HCT116 (cell line): Measurements from ENCODE around the gene IL21R. TPM values are rescaled to one million over a fixed set of nuclear protein-coding genes. Genes with fewer than 3 reads are reported as not detected.

Source experiments
- ATAC-seq: fragments of 200-7000 bp; cut with Tn5 transposase; 2 replicates; pipeline ENCODE4 v1.9.1; 2020; ENCODE audit warnings: mild to moderate bottlenecking, moderate library complexity
- BruUV-seq: library from RNA; stranded (reverse); fragments of 400-500 nt; replicated peaks from 2 replicates; lab custom pipeline; 2021; lab: Mats Ljungman, UMichigan
- CTCF ChIA-PET: fragments of 300-600 bp; sonication (Branson Sonifier 250); formaldehyde crosslinking; loops from one replicate; lab custom pipeline; 2021; ENCODE audit warnings: antibody characterized with exemption; lab: Charles Lee
- POLR2A ChIA-PET: fragments of 300-600, 350-600 bp; sonication (Branson Sonifier 250); formaldehyde crosslinking; loops from one replicate; lab custom pipeline; 2021; ENCODE audit warnings: antibody characterized with exemption; lab: Charles Lee
- RAD21 ChIA-PET, 2 experiments: fragments of 300-600 bp; sonication (Branson Sonifier 250); formaldehyde crosslinking; loops; one replicate each; lab custom pipeline; 2023; ENCODE audit warnings: low total read pairs in 2 of 2; ENCODE audit not compliant: uncharacterized antibody in 2 of 2, unreplicated experiment in 2 of 2, low non-redundant PET in 1 of 2; lab: Charles Lee
- DNase-seq: peaks from one replicate; pipeline ENCODE4 v3.0.0-alpha.2; 2010; ENCODE audit warnings: low read depth, low spot score
- H2AFZ ChIP-seq: fragments of 200-600 bp; shearing (Covaris generic), sonication (generic); 2 replicates; pipeline ENCODE4 v1.6.1; 2017; ENCODE audit warnings: low read depth, mixed run types, mixed read lengths, antibody characterized with exemption, low read length; ENCODE audit not compliant: poor library complexity, severe bottlenecking
- H3K27ac ChIP-seq: 2 replicates; pipeline ENCODE4 v1.5.1; 2012; ENCODE audit warnings: low read depth, low read length
- H3K27me3 ChIP-seq: fragments of 200-600 bp; sonication (generic); 2 replicates; pipeline ENCODE4 v1.6.1; 2016; ENCODE audit warnings: mixed run types, low read length, mixed read lengths; ENCODE audit not compliant: insufficient read depth
- H3K36me3 ChIP-seq, 2 experiments: fragments of 200-500 bp in 1 of 2; fragments of 200-600 bp in 1 of 2; sonication (Bioruptor generic) in 1 of 2; sonication (generic) in 1 of 2; 2 replicates each; pipeline versions ENCODE4 v1.5.1 to v1.6.1; 2014 to 2016; ENCODE audit warnings: low read length in 2 of 2, inconsistent platforms in 1 of 2, mixed read lengths in 1 of 2, mixed run types in 1 of 2; ENCODE audit not compliant: insufficient read depth in 2 of 2, control insufficient read depth in 1 of 2
- H3K4me1 ChIP-seq, 2 experiments: fragments of 200-600 bp in 1 of 2; sonication (generic) in 1 of 2; 2 replicates each; pipeline versions ENCODE4 v1.5.1 to v1.6.1; 2012 to 2017; ENCODE audit warnings: low read length in 2 of 2, inconsistent platforms in 1 of 2, mild to moderate bottlenecking in 1 of 2, mixed read lengths in 1 of 2, mixed run types in 1 of 2, moderate library complexity in 1 of 2; ENCODE audit not compliant: insufficient read depth in 2 of 2, control insufficient read depth in 1 of 2
- H3K4me2 ChIP-seq: fragments of 200-600 bp; sonication (generic); 2 replicates; pipeline ENCODE4 v1.6.1; 2017; ENCODE audit warnings: mixed run types, low read length, mixed read lengths
- H3K4me3 ChIP-seq, 2 experiments: fragments of 200-600 bp in 1 of 2; sonication (generic) in 1 of 2; replicated peaks in 1 of 2; 2 replicates each; pipeline ENCODE4 v1.5.1; 2011 to 2016; ENCODE audit warnings: low read length in 2 of 2, control low read depth in 1 of 2, low read depth in 1 of 2, mild to moderate bottlenecking in 1 of 2, mixed read lengths in 1 of 2, mixed run types in 1 of 2
- H3K79me2 ChIP-seq: fragments of 200-600 bp; sonication (generic); 2 replicates; pipeline ENCODE4 v1.6.1; 2017; ENCODE audit warnings: mild to moderate bottlenecking, mixed run types, low read length, moderate library complexity, mixed read lengths; ENCODE audit not compliant: insufficient read depth
- H3K9ac ChIP-seq: fragments of 200-600 bp; sonication (generic); 2 replicates; pipeline ENCODE4 v1.6.1; 2016; ENCODE audit warnings: low read length, mixed read lengths
- H3K9me2 ChIP-seq: fragments of 200-600 bp; sonication (generic), shearing (Covaris generic); 2 replicates; pipeline ENCODE4 v1.6.1; 2017; ENCODE audit warnings: mixed run types, mild to moderate bottlenecking, moderate library complexity; ENCODE audit not compliant: insufficient read depth
- H3K9me3 ChIP-seq, 2 experiments: fragments of 200-500 bp in 1 of 2; fragments of 200-600 bp in 1 of 2; sonication (Bioruptor generic) in 1 of 2; sonication (generic) in 1 of 2; 2 replicates each; pipeline ENCODE4 v1.6.1; 2014 to 2017; ENCODE audit warnings: low read length in 2 of 2, mixed read lengths in 2 of 2, inconsistent platforms in 1 of 2, low read depth in 1 of 2, mild to moderate bottlenecking in 1 of 2, mixed run types in 1 of 2, moderate library complexity in 1 of 2; ENCODE audit not compliant: control insufficient read depth in 1 of 2, insufficient read depth in 1 of 2
- H4K20me1 ChIP-seq: fragments of 200-600 bp; sonication (generic), shearing (Covaris generic); 2 replicates; pipeline ENCODE4 v1.6.1; 2017; ENCODE audit warnings: mixed run types, mild to moderate bottlenecking, moderate library complexity; ENCODE audit not compliant: insufficient read depth
- CBX3 ChIP-seq: IDR thresholded peaks from 2 replicates; pipeline ENCODE4 v1.6.1; 2012; ENCODE audit warnings: low read depth
- CEBPB ChIP-seq: IDR thresholded peaks from 2 replicates; pipeline ENCODE4 v1.6.1; 2012; ENCODE audit warnings: low read depth
- EGR1 ChIP-seq: IDR thresholded peaks from 2 replicates; pipeline ENCODE4 v1.6.1; 2012; ENCODE audit warnings: low read depth
- ELF1 ChIP-seq: IDR thresholded peaks from 2 replicates; pipeline ENCODE4 v1.6.1; 2012; ENCODE audit warnings: low read depth, borderline replicate concordance
- EZH2 ChIP-seq: fragments of 200-600 bp; sonication (generic); IDR thresholded peaks from 2 replicates; pipeline ENCODE4 v1.6.1; 2017; ENCODE audit warnings: antibody characterized with exemption, mixed run types
- EZH2phosphoT487 ChIP-seq: fragments of 200-600 bp; IDR thresholded peaks from 2 replicates; pipeline ENCODE4 v1.6.1; 2018; ENCODE audit warnings: antibody characterized with exemption, borderline replicate concordance
- FOSL1 ChIP-seq: IDR thresholded peaks from 2 replicates; pipeline ENCODE4 v1.6.1; 2012; ENCODE audit warnings: low read depth
- POLR2A ChIP-seq: IDR thresholded peaks from 2 replicates; pipeline ENCODE4 v1.7.0; 2011; ENCODE audit warnings: borderline replicate concordance; ENCODE audit not compliant: insufficient read depth, insufficient read length; ENCODE audit errors: extremely low read depth
- RAD21 ChIP-seq: IDR thresholded peaks from 2 replicates; pipeline ENCODE4 v1.6.1; 2012; ENCODE audit warnings: low read depth, mild to moderate bottlenecking
- SIN3A ChIP-seq: IDR thresholded peaks from 2 replicates; pipeline ENCODE4 v1.6.1; 2012; ENCODE audit warnings: low read depth
- SRF ChIP-seq: IDR thresholded peaks from 2 replicates; pipeline ENCODE4 v1.6.1; 2012; ENCODE audit warnings: low read depth
- TCF7L2 ChIP-seq: IDR thresholded peaks from 2 replicates; pipeline ENCODE4 v1.7.0; 2011; ENCODE audit warnings: borderline replicate concordance, inconsistent platforms; ENCODE audit not compliant: insufficient read depth, insufficient read length; ENCODE audit errors: extremely low read depth
- YY1 ChIP-seq: IDR thresholded peaks from 2 replicates; pipeline ENCODE4 v1.6.1; 2011; ENCODE audit warnings: low read length, low read depth, moderate library complexity, mild to moderate bottlenecking; ENCODE audit not compliant: insufficient replicate concordance; ENCODE audit errors: extremely low read depth
- ZFX ChIP-seq: fragments of 450-650 bp; IDR thresholded peaks from 2 replicates; pipeline ENCODE4 v1.6.1; 2017
- ZNF274 ChIP-seq: fragments of 200-500 bp; sonication (Bioruptor generic); IDR thresholded peaks from 2 replicates; pipeline ENCODE4 v1.6.1; 2014; ENCODE audit warnings: mild to moderate bottlenecking, low read depth, low read length, inconsistent platforms
- intact Hi-C: fragments of 100-400 bp; cut with micrococcal nuclease; formaldehyde crosslinking; loops from 2 replicates; pipeline ENCODE4 v1.10.0; 2022
- total RNA-seq: library from RNA; stranded (reverse); gene quantifications from one replicate; pipeline ENCODE4 v1.2.1, GENCODE V29; 2021; ENCODE audit not compliant: unreplicated experiment
- TF ChIP-seq, protein P1 (sequence below): IDR thresholded peaks from 2 replicates; pipeline ENCODE4 v1.6.1; 2011; ENCODE audit warnings: mild to moderate bottlenecking, low read length, moderate library complexity; ENCODE audit not compliant: insufficient replicate concordance; ENCODE audit errors: extremely low read depth
- TF ChIP-seq, protein P2 (sequence below), 3 experiments: fragments of 200-600 bp in 1 of 3; sonication (generic) in 1 of 3; IDR thresholded peaks in 2 of 3; conservative IDR thresholded peaks in 1 of 3; 2 replicates each; pipeline ENCODE4 v1.5.1; 2012 to 2017; ENCODE audit warnings: low read depth in 2 of 3, low read length in 2 of 3, antibody characterized with exemption in 1 of 3, borderline replicate concordance in 1 of 3, control low read depth in 1 of 3, mild to moderate bottlenecking in 1 of 3, mixed read lengths in 1 of 3, mixed run types in 1 of 3, moderate library complexity in 1 of 3; ENCODE audit not compliant: insufficient read depth in 1 of 3
- TF ChIP-seq, protein P3 (sequence below): IDR thresholded peaks from 2 replicates; pipeline ENCODE4 v1.6.1; 2012

Gene IL21R
- total RNA-seq, 1 experiment from 2014 or later: 1.2 TPM

DNA sequence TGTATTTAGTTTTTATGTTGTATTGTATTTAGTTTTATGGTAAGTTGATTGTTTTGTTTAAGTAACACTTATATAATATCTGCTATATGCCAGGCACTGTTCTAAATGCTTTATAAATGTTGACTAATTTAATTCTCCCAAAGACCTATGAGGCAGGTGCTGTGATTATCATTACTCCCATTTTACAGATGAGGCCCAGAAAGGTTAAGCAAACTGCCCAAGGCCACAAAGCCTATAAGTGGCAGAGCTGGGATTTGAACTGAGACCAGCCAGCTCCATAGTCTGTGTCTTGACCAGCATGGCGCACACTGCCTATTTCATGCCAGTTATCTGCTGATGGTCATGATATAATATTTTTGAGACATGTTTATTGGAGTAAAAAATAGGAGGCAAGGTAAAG is 24.0 kb downstream of the IL21R start:
- CTCF ChIA-PET: interaction anchor here (1.2 kb wide), 1 partner anchor 51 kb away, joined by 4 read pairs; no protein-coding TSS in a partner anchor
- Histone ChIP-seq H3K4me2 (peak overlapping the region; percentile 25; the same call in 1 of the 2 replicates), H4K20me1 (no peaks in the 10 kb centered on the region), H3K9ac (no peak overlapping the region), H3K4me3 (no peak overlapping the region), H3K9me3 (peaks cover 2 to 14% of the 10 kb centered on the region in 2 experiments; a peak in 1 of 4 replicates), H2AFZ (peak overlapping the region; percentile 63), H3K79me2 (no peaks in the 10 kb centered on the region), H3K9me2 (no peaks in the 10 kb centered on the region), H3K27me3 (no peaks in the 10 kb centered on the region), H3K4me1 (peaks cover 2 to 17% of the 10 kb centered on the region in 2 experiments; a peak in 3 of 4 replicates)
- POLR2A ChIA-PET: no interaction called here
- intact Hi-C loops: no loop called here
- no peak for DNase-seq
- RAD21 ChIA-PET: no interaction called here
- no TSS peak for BruUV-seq
- TF ChIP-seq, protein P1, sequence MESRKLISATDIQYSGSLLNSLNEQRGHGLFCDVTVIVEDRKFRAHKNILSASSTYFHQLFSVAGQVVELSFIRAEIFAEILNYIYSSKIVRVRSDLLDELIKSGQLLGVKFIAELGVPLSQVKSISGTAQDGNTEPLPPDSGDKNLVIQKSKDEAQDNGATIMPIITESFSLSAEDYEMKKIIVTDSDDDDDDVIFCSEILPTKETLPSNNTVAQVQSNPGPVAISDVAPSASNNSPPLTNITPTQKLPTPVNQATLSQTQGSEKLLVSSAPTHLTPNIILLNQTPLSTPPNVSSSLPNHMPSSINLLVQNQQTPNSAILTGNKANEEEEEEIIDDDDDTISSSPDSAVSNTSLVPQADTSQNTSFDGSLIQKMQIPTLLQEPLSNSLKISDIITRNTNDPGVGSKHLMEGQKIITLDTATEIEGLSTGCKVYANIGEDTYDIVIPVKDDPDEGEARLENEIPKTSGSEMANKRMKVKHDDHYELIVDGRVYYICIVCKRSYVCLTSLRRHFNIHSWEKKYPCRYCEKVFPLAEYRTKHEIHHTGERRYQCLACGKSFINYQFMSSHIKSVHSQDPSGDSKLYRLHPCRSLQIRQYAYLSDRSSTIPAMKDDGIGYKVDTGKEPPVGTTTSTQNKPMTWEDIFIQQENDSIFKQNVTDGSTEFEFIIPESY: no peak
- TF ChIP-seq TCF7L2: no peak
- no peak for TF ChIP-seq RAD21
- TF ChIP-seq EZH2phosphoT487: no peak
- TF ChIP-seq, protein P2, sequence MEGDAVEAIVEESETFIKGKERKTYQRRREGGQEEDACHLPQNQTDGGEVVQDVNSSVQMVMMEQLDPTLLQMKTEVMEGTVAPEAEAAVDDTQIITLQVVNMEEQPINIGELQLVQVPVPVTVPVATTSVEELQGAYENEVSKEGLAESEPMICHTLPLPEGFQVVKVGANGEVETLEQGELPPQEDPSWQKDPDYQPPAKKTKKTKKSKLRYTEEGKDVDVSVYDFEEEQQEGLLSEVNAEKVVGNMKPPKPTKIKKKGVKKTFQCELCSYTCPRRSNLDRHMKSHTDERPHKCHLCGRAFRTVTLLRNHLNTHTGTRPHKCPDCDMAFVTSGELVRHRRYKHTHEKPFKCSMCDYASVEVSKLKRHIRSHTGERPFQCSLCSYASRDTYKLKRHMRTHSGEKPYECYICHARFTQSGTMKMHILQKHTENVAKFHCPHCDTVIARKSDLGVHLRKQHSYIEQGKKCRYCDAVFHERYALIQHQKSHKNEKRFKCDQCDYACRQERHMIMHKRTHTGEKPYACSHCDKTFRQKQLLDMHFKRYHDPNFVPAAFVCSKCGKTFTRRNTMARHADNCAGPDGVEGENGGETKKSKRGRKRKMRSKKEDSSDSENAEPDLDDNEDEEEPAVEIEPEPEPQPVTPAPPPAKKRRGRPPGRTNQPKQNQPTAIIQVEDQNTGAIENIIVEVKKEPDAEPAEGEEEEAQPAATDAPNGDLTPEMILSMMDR (IDR thresholded peaks at IDR 0.05 in 2 of 3, conservative IDR thresholded peaks at IDR 0.05 in 1 of 3; ENCODE audit: borderline replicate concordance in 1 of 3, insufficient read depth in 1 of 3, low read depth in 2 of 3, low read length in 2 of 3): no peak
- no peak for TF ChIP-seq EZH2
- TF ChIP-seq POLR2A: no peak
- no peak for TF ChIP-seq SIN3A
- TF ChIP-seq EGR1: no peak
- TF ChIP-seq ZNF274: no peak
- no peak for TF ChIP-seq ELF1
- TF ChIP-seq, protein P3, sequence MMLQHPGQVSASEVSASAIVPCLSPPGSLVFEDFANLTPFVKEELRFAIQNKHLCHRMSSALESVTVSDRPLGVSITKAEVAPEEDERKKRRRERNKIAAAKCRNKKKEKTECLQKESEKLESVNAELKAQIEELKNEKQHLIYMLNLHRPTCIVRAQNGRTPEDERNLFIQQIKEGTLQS: no peak
- no peak for TF ChIP-seq FOSL1
- no peak for TF ChIP-seq YY1
- no peak for TF ChIP-seq ZFX
- TF ChIP-seq SRF: no peak
- no peak for TF ChIP-seq CEBPB
- TF ChIP-seq CBX3: no peak
- TF ChIP-seq, all 23 proteins: peak for 0
- H3K27ac ChIP-seq: no peak overlapping the region
- ATAC-seq: no peak
- no peaks in the 10 kb centered on the region for H3K36me3 ChIP-seq
